A549 (cell line): ENCODE results near the gene IFNL3. TPM values are rescaled to one million over a fixed set of nuclear protein-coding genes. Genes with fewer than 3 reads are reported as not detected.
"Not testable (repeated sequence)": the region's sequence is repeated elsewhere in the genome, so short reads cannot be mapped to it uniquely, and the experiment has no call there.

Experiments used
- ATAC-seq, 2 experiments: fragments of 200-7000 bp in 1 of 2; fragments of >200 bp in 1 of 2; cut with Nextera tagmentation in 1 of 2; cut with Tn5 transposase in 1 of 2; 3 replicates each; pipeline versions ENCODE4 v1.8.0 to v1.9.1; 2018 to 2020; ENCODE audit warnings: mild to moderate bottlenecking in 1 of 2, moderate library complexity in 1 of 2
- CTCF ChIA-PET: fragments of 300-600 bp; sonication (Branson Sonifier 250); formaldehyde crosslinking; extraction: SDS; loops from one replicate; lab custom pipeline; 2021; ENCODE audit warnings: antibody characterized with exemption, inconsistent platforms; lab: Yijun Ruan, JAX
- POLR2A ChIA-PET: fragments of 350-600 bp; formaldehyde crosslinking; extraction: SDS; loops from one replicate; lab custom pipeline; 2021; ENCODE audit warnings: antibody characterized with exemption, inconsistent platforms; lab: Yijun Ruan, JAX
- DNase-seq, 2 experiments: peaks; one replicate each; pipeline versions ENCODE4 v3.0.0 to v3.0.0-alpha.2; 2011 to 2016; ENCODE audit warnings: low read depth in 1 of 2, low spot score in 1 of 2
- FAIRE-seq: peaks from 2 replicates; lab custom pipeline; 2011; peaks lifted over from hg19 to GRCh38; lab: Jason Lieb, UNC
- H3K27ac ChIP-seq, 2 experiments: fragments of >200 bp; sonication (Bioruptor Twin); formaldehyde crosslinking; 3 replicates each; pipeline ENCODE4 v1.5.1; 2016 to 2017
- H3K4me1 ChIP-seq: fragments of >200 bp; sonication (Bioruptor Twin); formaldehyde crosslinking; 3 replicates; pipeline ENCODE4 v1.6.1; 2016
- H3K4me2 ChIP-seq: fragments of >200 bp; sonication (Bioruptor Twin); formaldehyde crosslinking; 3 replicates; pipeline ENCODE4 v1.6.1; 2016
- H3K4me3 ChIP-seq: fragments of >200 bp; sonication (Bioruptor Twin); formaldehyde crosslinking; 3 replicates; pipeline ENCODE4 v1.5.1; 2016
- H3K9me3 ChIP-seq: fragments of >200 bp; sonication (Bioruptor Twin); formaldehyde crosslinking; 3 replicates; pipeline ENCODE4 v1.6.1; 2016
- ATOH8 ChIP-seq: fragments of 250-450 bp; sonication (Bioruptor Pico); IDR thresholded peaks from 2 replicates; pipeline ENCODE4 v1.5.0; 2020; ENCODE audit warnings: low read depth, mild to moderate bottlenecking, moderate library complexity
- CEBPB ChIP-seq, 2 experiments: fragments of >200 bp in 1 of 2; sonication (Bioruptor Twin) in 1 of 2; formaldehyde crosslinking in 1 of 2; IDR thresholded peaks; 2 replicates each; pipeline ENCODE4 v1.6.1; 2012 to 2016
- EP300 ChIP-seq, 2 experiments: fragments of >200 bp; sonication (Bioruptor Twin); formaldehyde crosslinking; IDR thresholded peaks; 2 replicates in 1 of 2; 3 replicates in 1 of 2; pipeline ENCODE4 v1.6.1; 2016 to 2017
- HES2 ChIP-seq: fragments of >200 bp; sonication (Bioruptor Twin); formaldehyde crosslinking; IDR thresholded peaks from 2 replicates; pipeline ENCODE4 v1.6.1; 2016
- HEYL ChIP-seq: fragments of 250-450 bp; sonication (Bioruptor Pico); IDR thresholded peaks from 2 replicates; pipeline ENCODE4 v1.8.0; 2021; ENCODE audit warnings: mild to moderate bottlenecking, moderate library complexity
- KDM1A ChIP-seq: fragments of 200-600 bp; sonication (generic); IDR thresholded peaks from 2 replicates; pipeline ENCODE4 v1.6.1; 2016; ENCODE audit warnings: low read depth, mild to moderate bottlenecking
- MAZ ChIP-seq: fragments of 150-350 bp; IDR thresholded peaks from 2 replicates; pipeline ENCODE4 v1.6.1; 2014; ENCODE audit warnings: antibody characterized with exemption, low read depth, low read length, borderline replicate concordance
- RAD21 ChIP-seq, 2 experiments: fragments of >200 bp in 1 of 2; sonication (Bioruptor Twin) in 1 of 2; formaldehyde crosslinking in 1 of 2; IDR thresholded peaks in 1 of 2; conservative IDR thresholded peaks in 1 of 2; 2 replicates in 1 of 2; 3 replicates in 1 of 2; pipeline ENCODE4 v1.6.1; 2012 to 2018; ENCODE audit warnings: inconsistent platforms in 1 of 2
- SMC3 ChIP-seq: fragments of >200 bp; sonication (Bioruptor Twin); formaldehyde crosslinking; IDR thresholded peaks from 3 replicates; pipeline ENCODE4 v1.6.1; 2018; ENCODE audit warnings: inconsistent platforms
- WGBS: methylation state at CpG from one replicate; pipeline ENCODE4 v1.1.6; 2017; ENCODE audit errors: missing lambda C conversion rate; 5-methylcytosine and 5-hydroxymethylcytosine counted together
- polyA plus RNA-seq, 4 experiments: library from polyadenylated mRNA; depleted of rRNA in 3 of 4; stranded (reverse); fragments of >200 nt; fragmentation: RNase III in 1 of 4; extraction: RNeasy Plus Mini Kit Qiagen cat#74134 plus additional on column Dnase treatment in 1 of 4; gene quantifications; 2 replicates in 3 of 4; 3 replicates in 1 of 4; pipeline ENCODE4 v1.2.3, GENCODE V29; 2011 to 2017
- TF ChIP-seq, protein P1 (sequence below): fragments of 250-450 bp; sonication (Bioruptor Pico); IDR thresholded peaks from 2 replicates; pipeline ENCODE4 v1.5.0; 2021; ENCODE audit warnings: mild to moderate bottlenecking, moderate library complexity, borderline replicate concordance
- TF ChIP-seq, protein P2 (sequence below): IDR thresholded peaks from 2 replicates; pipeline ENCODE4 v1.6.1; 2012; ENCODE audit warnings: low read depth, borderline replicate concordance

Gene IFNL3
- polyA plus RNA-seq, 2 of the 4 experiments (the other 2 are of a cell fraction) = not detected

DNA sequence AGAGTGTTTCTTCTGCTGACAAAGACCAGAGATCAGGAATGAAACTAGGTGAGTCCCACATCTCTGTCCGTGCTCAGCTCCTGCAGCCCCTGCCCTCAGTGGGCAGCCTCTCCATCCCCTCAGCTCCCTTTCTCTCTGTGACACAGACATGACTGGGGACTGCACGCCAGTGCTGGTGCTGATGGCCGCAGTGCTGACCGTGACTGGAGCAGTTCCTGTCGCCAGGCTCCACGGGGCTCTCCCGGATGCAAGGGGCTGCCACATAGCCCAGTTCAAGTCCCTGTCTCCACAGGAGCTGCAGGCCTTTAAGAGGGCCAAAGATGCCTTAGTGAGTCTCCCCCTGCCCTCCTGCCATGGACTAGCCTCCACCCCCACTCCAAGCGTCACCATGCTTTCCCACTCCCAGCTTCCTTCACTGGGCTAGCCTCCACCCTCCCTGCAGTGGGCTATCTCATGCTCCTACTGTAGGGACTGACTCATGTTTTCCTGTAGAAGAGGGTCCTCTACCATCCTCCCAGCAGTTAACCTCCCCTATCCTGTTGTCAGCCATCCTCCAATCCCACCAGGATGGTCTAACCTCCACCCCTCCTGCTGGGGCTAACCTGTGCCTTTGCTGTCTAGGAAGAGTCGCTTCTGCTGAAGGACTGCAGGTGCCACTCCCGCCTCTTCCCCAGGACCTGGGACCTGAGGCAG lies 23.9 kb upstream of the IFNL3 start:
- H3K4me2 ChIP-seq, POLR2A ChIA-PET, H3K4me3 ChIP-seq, DNase-seq, H3K4me1 ChIP-seq, H3K27ac ChIP-seq, H3K9me3 ChIP-seq: not testable (repeated sequence)
- 0 out of 5 replicates have a peak, but pooled peaks of 1 of the 2 experiments have one; percentile 13 for TF ChIP-seq EP300 (IDR thresholded peaks at IDR 0.05)
- peak; percentile 3 to 11; a peak in 5 of 6 replicates for ATAC-seq
- CTCF ChIA-PET = interaction anchor here (1.1 kb wide), 1 partner anchor 46 kb away, joined by 5 read pairs; no protein-coding TSS in a partner anchor
- peak; percentile 32 for FAIRE-seq
- WGBS = 54% methylated on average over 10 of the region's 10 CpGs

DNA sequence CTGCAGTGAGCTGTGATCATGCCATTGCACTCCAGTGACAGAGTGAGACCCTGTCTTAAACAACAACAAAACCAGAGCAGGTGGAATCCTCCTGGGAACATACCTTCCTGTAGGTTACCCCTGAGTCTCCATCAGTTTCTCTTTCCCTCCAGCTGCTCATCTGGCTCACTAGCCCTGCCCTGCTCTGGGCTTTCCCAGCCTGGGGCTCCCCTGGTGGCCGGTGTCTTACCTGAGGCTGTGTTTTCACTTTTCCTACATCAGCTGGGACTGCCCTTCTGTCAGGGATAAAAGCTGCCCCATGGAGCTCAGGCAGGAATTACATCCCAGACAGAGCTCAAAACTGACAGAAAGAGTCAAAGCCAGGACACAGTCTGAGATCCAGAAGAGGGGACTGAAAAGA lies 23.3 kb upstream of the IFNL3 start, which contains the start of gene IFNL2:
Gene IFNL2 (plus strand): TSS at position 312 of the 400 bp plus-strand sequence. CDS start 173 bp downstream, outside the sequence.
- CTCF ChIA-PET = interaction anchor here (0.6 to 1.1 kb wide), 2 partner anchors 47 to 1863 kb away, joined by 3 to 5 read pairs; no protein-coding TSS in a partner anchor
- 20% methylated on average over 1 of the region's 1 CpG for WGBS
- H3K4me1 ChIP-seq, H3K4me3 ChIP-seq, POLR2A ChIA-PET, H3K4me2 ChIP-seq, DNase-seq, H3K27ac ChIP-seq, H3K9me3 ChIP-seq: not testable (repeated sequence)
- ATAC-seq (peak; percentile 78 to 86), FAIRE-seq (peak; percentile 100)

DNA sequence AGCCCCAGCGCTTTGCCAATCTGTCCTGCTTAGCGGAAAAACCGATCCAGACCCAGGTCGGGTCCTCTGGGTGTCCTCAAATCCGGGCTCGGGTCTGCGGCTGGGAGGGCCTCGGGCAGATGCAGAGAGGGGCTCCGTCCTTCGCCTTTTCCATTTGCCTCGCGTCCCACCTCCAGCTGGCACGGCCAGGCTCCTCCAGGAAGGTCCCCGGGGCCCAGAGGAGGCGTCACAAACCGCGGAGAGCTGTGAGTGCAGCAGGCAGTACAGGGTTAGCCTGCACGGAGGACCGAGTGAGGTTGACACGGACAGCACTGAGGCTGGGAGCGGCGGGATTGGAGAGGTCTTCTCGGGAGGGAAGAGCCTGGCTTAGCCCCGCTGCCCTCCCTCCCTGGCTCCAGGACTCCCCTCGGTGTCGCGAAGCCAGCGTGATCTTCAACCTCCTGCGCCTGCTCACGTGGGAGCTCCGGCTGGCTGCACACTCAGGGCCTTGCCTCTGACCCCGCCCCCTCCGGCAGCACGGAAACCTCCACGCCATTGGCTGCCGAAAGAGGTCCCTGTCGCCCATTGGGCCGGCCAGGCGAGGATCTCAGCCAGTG lies 20.6 kb upstream of the IFNL3 start:
- DNase-seq (peak in 1 of 2 experiments; percentile 39), FAIRE-seq (no peak), ATAC-seq (peak in 1 of 2 experiments; percentile 24; a peak in 2 of 6 replicates)
- CTCF ChIA-PET = interaction anchor here (0.9 to 1.4 kb wide), 2 partner anchors 8 to 10 kb away, joined by 3 to 4 read pairs; no protein-coding TSS in a partner anchor
- no peak overlapping the region for H3K4me3 ChIP-seq
- POLR2A ChIA-PET = no interaction called here
- H3K27ac ChIP-seq = no peak overlapping the region
- TF ChIP-seq CEBPB (IDR thresholded peaks at IDR 0.05) (no peak), SMC3 (no peak), MAZ (no peak)
- TF ChIP-seq, protein P1, sequence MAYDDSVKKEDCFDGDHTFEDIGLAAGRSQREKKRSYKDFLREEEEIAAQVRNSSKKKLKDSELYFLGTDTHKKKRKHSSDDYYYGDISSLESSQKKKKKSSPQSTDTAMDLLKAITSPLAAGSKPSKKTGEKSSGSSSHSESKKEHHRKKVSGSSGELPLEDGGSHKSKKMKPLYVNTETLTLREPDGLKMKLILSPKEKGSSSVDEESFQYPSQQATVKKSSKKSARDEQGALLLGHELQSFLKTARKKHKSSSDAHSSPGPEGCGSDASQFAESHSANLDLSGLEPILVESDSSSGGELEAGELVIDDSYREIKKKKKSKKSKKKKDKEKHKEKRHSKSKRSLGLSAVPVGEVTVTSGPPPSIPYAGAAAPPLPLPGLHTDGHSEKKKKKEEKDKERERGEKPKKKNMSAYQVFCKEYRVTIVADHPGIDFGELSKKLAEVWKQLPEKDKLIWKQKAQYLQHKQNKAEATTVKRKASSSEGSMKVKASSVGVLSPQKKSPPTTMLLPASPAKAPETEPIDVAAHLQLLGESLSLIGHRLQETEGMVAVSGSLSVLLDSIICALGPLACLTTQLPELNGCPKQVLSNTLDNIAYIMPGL (CRISPR knock-in tag) = no peak
- TF ChIP-seq, protein P2, sequence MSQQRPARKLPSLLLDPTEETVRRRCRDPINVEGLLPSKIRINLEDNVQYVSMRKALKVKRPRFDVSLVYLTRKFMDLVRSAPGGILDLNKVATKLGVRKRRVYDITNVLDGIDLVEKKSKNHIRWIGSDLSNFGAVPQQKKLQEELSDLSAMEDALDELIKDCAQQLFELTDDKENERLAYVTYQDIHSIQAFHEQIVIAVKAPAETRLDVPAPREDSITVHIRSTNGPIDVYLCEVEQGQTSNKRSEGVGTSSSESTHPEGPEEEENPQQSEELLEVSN = 0 out of 2 replicates have a peak, but pooled peaks have one; percentile 8
- H3K4me2 ChIP-seq = no peak overlapping the region
- H3K9me3 ChIP-seq = no peaks in the 10 kb centered on the region
- no peaks in the 10 kb centered on the region for H3K4me1 ChIP-seq
- 70% methylated on average over 39 of the region's 39 CpGs for WGBS

GRCh38 chr19:39264306-39265290 lies 19.8 kb upstream of the IFNL3 start:
- TF ChIP-seq RAD21 (conservative IDR thresholded peaks at IDR 0.05 in 1 of 2, IDR thresholded peaks at IDR 0.05 in 1 of 2) = no peak
- TF ChIP-seq, protein P2 = 0 out of 2 replicates have a peak, but pooled peaks have one; percentile 12
- TF ChIP-seq CEBPB (IDR thresholded peaks at IDR 0.05) = no peak
- TF ChIP-seq KDM1A = no peak
- TF ChIP-seq HEYL (CRISPR knock-in tag) = no peak
- no peak for TF ChIP-seq HES2
- no peak for TF ChIP-seq ATOH8
- TF ChIP-seq, all 56 proteins: peak for 1
- ChIA-PET CTCF (interaction anchor here (0.9 to 1.4 kb wide), 3 partner anchors 9 to 133 kb away, joined by 3 to 4 read pairs (median 3); no protein-coding TSS in a partner anchor), POLR2A (no interaction called here)
- Histone ChIP-seq H3K9me3 (no peaks in the 10 kb centered on the region), H3K4me2 (no peak overlapping the region), H3K27ac (no peak overlapping the region), H3K4me1 (no peaks in the 10 kb centered on the region), H3K4me3 (no peak overlapping the region)
- no peak for FAIRE-seq
- WGBS = 75% methylated on average over 100 of the region's 102 CpGs
- ATAC-seq = peak; percentile 5 to 21; a peak in 3 of 6 replicates
- DNase-seq = no peak
